ENCODE measurements around the gene GCA. TPM values are rescaled to one million over a fixed set of nuclear protein-coding genes. Genes with fewer than 3 reads are reported as not detected.

Gene GCA
- total and polyA plus RNA-seq, 2 of the 13 experiments (the other 11 are each of a cell fraction or from before 2014, with no cell fraction given), result 42.0 to 48.3 TPM

DNA sequence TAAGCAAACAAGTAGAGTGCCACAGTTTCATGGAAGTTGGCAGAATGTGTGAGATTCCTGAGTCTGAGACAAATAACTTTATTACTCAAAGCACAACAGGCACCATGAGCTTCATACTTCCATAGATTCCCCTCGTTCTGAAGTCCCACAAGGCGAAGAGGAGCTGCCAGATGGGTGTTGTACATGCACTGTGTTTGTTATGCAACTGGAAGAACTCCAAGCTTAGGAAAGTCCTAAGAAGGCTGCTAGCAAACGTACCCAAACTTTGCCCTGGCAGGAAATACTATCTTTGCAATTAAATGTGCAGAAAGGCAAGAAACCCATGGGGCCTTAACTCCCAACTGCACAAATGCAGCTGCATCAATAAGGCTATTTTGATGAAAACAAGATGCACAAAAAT lies 1.6 kb upstream of the GCA start (continued):
- TF ChIP-seq ZHX2 (IDR thresholded peaks at IDR 0.05; ENCODE audit: low read depth) (no peak), ZHX2 (CRISPR knock-in tag; IDR thresholded peaks at IDR 0.05; ENCODE audit: borderline replicate concordance) (no peak), ZNF724P (CRISPR knock-in tag; IDR thresholded peaks at IDR 0.05; ENCODE audit: borderline replicate concordance) (no peak), BRD4 (CRISPR knock-in tag; IDR thresholded peaks at IDR 0.05) (no peak), ZNF180 (CRISPR knock-in tag; IDR thresholded peaks at IDR 0.05; ENCODE audit: borderline replicate concordance, low read depth) (no peak), CHCHD3 (CRISPR knock-in tag; IDR thresholded peaks at IDR 0.05) (no peak), NFE2L2 (IDR thresholded peaks at IDR 0.05; ENCODE audit: low read length) (no peak), BCL3 (CRISPR knock-in tag; IDR thresholded peaks at IDR 0.05) (no peak), MBNL3 (CRISPR knock-in tag; conservative IDR thresholded peaks at IDR 0.05) (no peak), ZNF12 (CRISPR knock-in tag; IDR thresholded peaks at IDR 0.05) (no peak), MEIS2 (CRISPR knock-in tag; IDR thresholded peaks at IDR 0.05) (no peak), IKZF5 (CRISPR knock-in tag; IDR thresholded peaks at IDR 0.05) (no peak)
- TF ChIP-seq, protein P1, sequence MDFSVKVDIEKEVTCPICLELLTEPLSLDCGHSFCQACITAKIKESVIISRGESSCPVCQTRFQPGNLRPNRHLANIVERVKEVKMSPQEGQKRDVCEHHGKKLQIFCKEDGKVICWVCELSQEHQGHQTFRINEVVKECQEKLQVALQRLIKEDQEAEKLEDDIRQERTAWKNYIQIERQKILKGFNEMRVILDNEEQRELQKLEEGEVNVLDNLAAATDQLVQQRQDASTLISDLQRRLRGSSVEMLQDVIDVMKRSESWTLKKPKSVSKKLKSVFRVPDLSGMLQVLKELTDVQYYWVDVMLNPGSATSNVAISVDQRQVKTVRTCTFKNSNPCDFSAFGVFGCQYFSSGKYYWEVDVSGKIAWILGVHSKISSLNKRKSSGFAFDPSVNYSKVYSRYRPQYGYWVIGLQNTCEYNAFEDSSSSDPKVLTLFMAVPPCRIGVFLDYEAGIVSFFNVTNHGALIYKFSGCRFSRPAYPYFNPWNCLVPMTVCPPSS (IDR thresholded peaks at IDR 0.05), result no peak
- TF ChIP-seq, protein P2, sequence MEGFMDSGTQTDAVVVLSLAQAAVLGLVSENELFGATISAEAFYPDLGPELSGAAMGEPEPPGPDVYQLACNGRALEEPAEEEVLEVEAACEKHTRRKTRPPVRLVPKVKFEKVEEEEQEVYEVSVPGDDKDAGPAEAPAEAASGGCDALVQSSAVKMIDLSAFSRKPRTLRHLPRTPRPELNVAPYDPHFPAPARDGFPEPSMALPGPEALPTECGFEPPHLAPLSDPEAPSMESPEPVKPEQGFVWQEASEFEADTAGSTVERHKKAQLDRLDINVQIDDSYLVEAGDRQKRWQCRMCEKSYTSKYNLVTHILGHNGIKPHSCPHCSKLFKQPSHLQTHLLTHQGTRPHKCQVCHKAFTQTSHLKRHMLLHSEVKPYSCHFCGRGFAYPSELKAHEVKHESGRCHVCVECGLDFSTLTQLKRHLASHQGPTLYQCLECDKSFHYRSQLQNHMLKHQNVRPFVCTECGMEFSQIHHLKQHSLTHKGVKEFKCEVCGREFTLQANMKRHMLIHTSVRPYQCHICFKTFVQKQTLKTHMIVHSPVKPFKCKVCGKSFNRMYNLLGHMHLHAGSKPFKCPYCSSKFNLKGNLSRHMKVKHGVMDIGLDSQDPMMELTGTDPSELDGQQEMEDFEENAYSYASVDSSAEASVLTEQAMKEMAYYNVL (CRISPR knock-in tag; IDR thresholded peaks at IDR 0.05; ENCODE audit: borderline replicate concordance), result no peak
